ENCODE data around the gene LYAR.

The LYAR gene

DNA sequence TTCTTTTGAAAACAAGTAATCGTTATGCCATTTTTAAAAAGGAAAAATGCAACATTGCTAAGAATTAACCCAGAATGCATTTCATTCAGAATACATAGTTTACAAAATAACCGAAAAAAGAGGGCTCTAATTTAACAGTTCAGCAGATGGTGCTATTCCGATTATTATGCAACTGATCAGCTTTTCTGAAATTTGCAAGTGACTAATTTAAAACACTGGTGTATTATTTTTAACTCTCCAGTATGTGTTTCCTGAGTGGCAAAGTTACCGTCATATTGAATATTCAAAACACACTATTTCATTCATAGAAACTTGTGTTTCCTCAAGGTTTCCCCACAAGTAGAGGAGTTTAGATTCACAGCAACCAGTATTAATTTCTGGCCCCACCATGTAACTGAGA lies 21.2 kb upstream of the LYAR start:
- TF ChIP-seq, protein P1, sequence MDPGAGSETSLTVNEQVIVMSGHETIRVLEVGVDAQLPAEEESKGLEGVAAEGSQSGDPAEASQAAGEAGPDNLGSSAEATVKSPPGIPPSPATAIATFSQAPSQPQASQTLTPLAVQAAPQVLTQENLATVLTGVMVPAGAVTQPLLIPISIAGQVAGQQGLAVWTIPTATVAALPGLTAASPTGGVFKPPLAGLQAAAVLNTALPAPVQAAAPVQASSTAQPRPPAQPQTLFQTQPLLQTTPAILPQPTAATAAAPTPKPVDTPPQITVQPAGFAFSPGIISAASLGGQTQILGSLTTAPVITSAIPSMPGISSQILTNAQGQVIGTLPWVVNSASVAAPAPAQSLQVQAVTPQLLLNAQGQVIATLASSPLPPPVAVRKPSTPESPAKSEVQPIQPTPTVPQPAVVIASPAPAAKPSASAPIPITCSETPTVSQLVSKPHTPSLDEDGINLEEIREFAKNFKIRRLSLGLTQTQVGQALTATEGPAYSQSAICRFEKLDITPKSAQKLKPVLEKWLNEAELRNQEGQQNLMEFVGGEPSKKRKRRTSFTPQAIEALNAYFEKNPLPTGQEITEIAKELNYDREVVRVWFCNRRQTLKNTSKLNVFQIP (CRISPR knock-in tag; IDR thresholded peaks at IDR 0.05; ENCODE audit: borderline replicate concordance, low read depth): no peak
- TF ChIP-seq, protein P2, sequence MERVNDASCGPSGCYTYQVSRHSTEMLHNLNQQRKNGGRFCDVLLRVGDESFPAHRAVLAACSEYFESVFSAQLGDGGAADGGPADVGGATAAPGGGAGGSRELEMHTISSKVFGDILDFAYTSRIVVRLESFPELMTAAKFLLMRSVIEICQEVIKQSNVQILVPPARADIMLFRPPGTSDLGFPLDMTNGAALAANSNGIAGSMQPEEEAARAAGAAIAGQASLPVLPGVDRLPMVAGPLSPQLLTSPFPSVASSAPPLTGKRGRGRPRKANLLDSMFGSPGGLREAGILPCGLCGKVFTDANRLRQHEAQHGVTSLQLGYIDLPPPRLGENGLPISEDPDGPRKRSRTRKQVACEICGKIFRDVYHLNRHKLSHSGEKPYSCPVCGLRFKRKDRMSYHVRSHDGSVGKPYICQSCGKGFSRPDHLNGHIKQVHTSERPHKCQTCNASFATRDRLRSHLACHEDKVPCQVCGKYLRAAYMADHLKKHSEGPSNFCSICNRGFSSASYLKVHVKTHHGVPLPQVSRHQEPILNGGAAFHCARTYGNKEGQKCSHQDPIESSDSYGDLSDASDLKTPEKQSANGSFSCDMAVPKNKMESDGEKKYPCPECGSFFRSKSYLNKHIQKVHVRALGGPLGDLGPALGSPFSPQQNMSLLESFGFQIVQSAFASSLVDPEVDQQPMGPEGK (CRISPR knock-in tag; IDR thresholded peaks at IDR 0.05; ENCODE audit: borderline replicate concordance): no peak
- TF ChIP-seq PPARA (CRISPR knock-in tag; IDR thresholded peaks at IDR 0.05; ENCODE audit: borderline replicate concordance): no peak
- no peak for TF ChIP-seq ZFP3 (CRISPR knock-in tag; IDR thresholded peaks at IDR 0.05)
- no peak for TF ChIP-seq GLIS3 (CRISPR knock-in tag; IDR thresholded peaks at IDR 0.05)
- TF ChIP-seq ZFP30 (CRISPR knock-in tag; IDR thresholded peaks at IDR 0.05): no peak
- no peak for TF ChIP-seq ZNF70 (CRISPR knock-in tag; IDR thresholded peaks at IDR 0.05)
- no peak for TF ChIP-seq TOX (CRISPR knock-in tag; IDR thresholded peaks at IDR 0.05; ENCODE audit: borderline replicate concordance)
- TF ChIP-seq ISL1 (CRISPR knock-in tag; IDR thresholded peaks at IDR 0.05): no peak
- TF ChIP-seq ZC3H10 (CRISPR knock-in tag; IDR thresholded peaks at IDR 0.05): no peak
- TF ChIP-seq, protein P3, sequence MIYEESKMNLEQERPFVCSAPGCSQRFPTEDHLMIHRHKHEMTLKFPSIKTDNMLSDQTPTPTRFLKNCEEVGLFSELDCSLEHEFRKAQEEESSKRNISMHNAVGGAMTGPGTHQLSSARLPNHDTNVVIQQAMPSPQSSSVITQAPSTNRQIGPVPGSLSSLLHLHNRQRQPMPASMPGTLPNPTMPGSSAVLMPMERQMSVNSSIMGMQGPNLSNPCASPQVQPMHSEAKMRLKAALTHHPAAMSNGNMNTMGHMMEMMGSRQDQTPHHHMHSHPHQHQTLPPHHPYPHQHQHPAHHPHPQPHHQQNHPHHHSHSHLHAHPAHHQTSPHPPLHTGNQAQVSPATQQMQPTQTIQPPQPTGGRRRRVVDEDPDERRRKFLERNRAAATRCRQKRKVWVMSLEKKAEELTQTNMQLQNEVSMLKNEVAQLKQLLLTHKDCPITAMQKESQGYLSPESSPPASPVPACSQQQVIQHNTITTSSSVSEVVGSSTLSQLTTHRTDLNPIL (CRISPR knock-in tag; IDR thresholded peaks at IDR 0.05; ENCODE audit: low read depth): no peak
- TF ChIP-seq TCF4 (CRISPR knock-in tag; IDR thresholded peaks at IDR 0.05; ENCODE audit: borderline replicate concordance): no peak
- no peak for TF ChIP-seq CSDC2 (CRISPR knock-in tag; IDR thresholded peaks at IDR 0.05)
- TF ChIP-seq, protein P4, sequence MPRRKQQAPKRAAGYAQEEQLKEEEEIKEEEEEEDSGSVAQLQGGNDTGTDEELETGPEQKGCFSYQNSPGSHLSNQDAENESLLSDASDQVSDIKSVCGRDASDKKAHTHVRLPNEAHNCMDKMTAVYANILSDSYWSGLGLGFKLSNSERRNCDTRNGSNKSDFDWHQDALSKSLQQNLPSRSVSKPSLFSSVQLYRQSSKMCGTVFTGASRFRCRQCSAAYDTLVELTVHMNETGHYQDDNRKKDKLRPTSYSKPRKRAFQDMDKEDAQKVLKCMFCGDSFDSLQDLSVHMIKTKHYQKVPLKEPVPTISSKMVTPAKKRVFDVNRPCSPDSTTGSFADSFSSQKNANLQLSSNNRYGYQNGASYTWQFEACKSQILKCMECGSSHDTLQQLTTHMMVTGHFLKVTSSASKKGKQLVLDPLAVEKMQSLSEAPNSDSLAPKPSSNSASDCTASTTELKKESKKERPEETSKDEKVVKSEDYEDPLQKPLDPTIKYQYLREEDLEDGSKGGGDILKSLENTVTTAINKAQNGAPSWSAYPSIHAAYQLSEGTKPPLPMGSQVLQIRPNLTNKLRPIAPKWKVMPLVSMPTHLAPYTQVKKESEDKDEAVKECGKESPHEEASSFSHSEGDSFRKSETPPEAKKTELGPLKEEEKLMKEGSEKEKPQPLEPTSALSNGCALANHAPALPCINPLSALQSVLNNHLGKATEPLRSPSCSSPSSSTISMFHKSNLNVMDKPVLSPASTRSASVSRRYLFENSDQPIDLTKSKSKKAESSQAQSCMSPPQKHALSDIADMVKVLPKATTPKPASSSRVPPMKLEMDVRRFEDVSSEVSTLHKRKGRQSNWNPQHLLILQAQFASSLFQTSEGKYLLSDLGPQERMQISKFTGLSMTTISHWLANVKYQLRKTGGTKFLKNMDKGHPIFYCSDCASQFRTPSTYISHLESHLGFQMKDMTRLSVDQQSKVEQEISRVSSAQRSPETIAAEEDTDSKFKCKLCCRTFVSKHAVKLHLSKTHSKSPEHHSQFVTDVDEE (CRISPR knock-in tag; IDR thresholded peaks at IDR 0.05): no peak
- TF ChIP-seq, protein P5, sequence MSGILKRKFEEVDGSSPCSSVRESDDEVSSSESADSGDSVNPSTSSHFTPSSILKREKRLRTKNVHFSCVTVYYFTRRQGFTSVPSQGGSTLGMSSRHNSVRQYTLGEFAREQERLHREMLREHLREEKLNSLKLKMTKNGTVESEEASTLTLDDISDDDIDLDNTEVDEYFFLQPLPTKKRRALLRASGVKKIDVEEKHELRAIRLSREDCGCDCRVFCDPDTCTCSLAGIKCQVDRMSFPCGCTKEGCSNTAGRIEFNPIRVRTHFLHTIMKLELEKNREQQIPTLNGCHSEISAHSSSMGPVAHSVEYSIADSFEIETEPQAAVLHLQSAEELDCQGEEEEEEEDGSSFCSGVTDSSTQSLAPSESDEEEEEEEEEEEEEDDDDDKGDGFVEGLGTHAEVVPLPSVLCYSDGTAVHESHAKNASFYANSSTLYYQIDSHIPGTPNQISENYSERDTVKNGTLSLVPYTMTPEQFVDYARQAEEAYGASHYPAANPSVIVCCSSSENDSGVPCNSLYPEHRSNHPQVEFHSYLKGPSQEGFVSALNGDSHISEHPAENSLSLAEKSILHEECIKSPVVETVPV (CRISPR knock-in tag; IDR thresholded peaks at IDR 0.05): no peak
- no peak for TF ChIP-seq BACH2 (CRISPR knock-in tag; IDR thresholded peaks at IDR 0.05; ENCODE audit: borderline replicate concordance)

DNA sequence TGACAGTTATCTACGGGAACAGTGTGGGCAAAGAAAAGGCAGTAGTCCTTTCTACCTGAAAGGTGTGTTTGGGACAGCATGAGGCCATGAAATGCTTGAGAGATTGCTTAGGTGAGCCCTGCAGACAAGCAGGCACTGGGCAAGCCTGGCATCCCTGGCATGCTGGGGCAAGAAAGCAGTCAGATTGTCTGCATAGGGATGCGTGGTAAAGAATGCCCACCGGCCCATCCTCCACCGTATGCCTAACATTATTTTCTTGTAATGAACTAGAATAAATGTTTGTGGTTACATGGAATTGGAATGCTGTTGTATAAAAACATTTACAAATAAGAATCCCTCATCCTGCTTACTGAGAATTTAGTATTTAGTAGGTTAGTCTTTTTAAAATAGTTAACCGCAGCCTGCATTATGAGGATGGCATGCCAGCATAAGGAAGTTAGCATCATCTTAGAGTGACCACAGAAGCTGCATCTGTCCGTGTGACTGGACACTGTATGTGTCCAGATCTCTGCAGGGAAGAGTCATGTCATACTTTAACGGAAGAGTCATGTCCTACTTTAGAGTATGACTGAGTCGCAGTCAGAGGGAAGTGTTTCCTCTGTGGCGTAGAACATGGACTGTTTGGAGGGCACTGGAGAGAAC lies 19.0 kb upstream of the LYAR start:
- TF ChIP-seq BACH2 (CRISPR knock-in tag; IDR thresholded peaks at IDR 0.05; ENCODE audit: borderline replicate concordance) (no peak), TCF4 (CRISPR knock-in tag; IDR thresholded peaks at IDR 0.05; ENCODE audit: borderline replicate concordance) (no peak), GLIS3 (CRISPR knock-in tag; IDR thresholded peaks at IDR 0.05) (no peak), PPARA (CRISPR knock-in tag; IDR thresholded peaks at IDR 0.05; ENCODE audit: borderline replicate concordance) (no peak), ESRRG (CRISPR knock-in tag; IDR thresholded peaks at IDR 0.05) (no peak)
- ATAC-seq: peak; percentile 84

More for the DNA sequence above, 21.2 kb upstream of the LYAR start:
- no peak for ATAC-seq

DNA sequence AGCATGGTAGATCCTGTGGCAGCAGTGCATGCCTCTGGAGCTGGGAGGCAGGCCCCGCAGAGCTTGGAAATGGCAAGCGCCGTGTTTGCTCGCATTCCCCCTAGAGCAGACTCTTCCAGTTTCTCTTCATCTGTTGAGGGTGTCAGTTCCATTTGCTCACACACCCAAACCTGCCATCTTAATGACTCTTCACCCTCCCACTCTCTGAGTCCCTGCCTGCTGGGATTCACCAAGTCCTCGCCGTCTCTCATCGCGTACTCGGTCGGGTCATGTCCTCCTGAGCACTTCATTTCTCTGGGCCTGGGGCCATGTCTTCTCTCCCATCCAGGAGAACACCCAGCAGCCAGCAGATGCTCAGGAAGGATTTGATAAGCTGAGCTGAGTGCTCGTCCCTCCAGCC lies 17.0 kb upstream of the LYAR start:
- ATAC-seq: no peak
- TF ChIP-seq RARB (CRISPR knock-in tag; IDR thresholded peaks at IDR 0.05) (no peak), SNAI2 (CRISPR knock-in tag; IDR thresholded peaks at IDR 0.05) (no peak), ZNF70 (CRISPR knock-in tag; IDR thresholded peaks at IDR 0.05) (no peak), ZFP3 (CRISPR knock-in tag; IDR thresholded peaks at IDR 0.05) (no peak)

DNA sequence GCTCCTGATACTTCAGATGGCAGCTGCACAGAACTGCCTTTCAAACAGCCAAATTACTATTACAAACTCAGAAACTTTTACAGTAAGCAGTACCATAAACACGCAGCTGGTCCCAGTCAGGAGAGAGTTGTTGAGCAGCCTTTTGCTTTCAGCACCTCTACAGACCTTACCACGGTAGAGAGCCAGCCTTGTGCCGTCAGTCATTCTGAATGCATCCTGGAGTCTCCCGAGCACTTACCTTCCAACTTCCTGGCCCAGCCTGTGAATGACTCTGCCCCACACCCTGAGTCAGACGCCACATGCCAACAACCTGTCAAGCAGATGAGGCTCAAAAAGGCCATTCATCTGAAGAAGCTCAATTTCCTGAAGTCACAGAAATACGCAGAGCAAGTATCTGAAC lies 12.5 kb upstream of the LYAR start:
- no peak for ATAC-seq
- TF ChIP-seq, protein P2 (CRISPR knock-in tag; IDR thresholded peaks at IDR 0.05; ENCODE audit: borderline replicate concordance): no peak
- TF ChIP-seq, protein P4 (CRISPR knock-in tag; IDR thresholded peaks at IDR 0.05): no peak
- TF ChIP-seq ARNTL (CRISPR knock-in tag; IDR thresholded peaks at IDR 0.05; ENCODE audit: borderline replicate concordance, low read depth) (no peak), OSR1 (CRISPR knock-in tag; IDR thresholded peaks at IDR 0.05) (no peak), ZFP30 (CRISPR knock-in tag; IDR thresholded peaks at IDR 0.05) (no peak), TCF4 (CRISPR knock-in tag; IDR thresholded peaks at IDR 0.05; ENCODE audit: borderline replicate concordance) (no peak), PPARA (CRISPR knock-in tag; IDR thresholded peaks at IDR 0.05; ENCODE audit: borderline replicate concordance) (no peak), GLIS3 (CRISPR knock-in tag; IDR thresholded peaks at IDR 0.05) (no peak), ISL1 (CRISPR knock-in tag; IDR thresholded peaks at IDR 0.05) (no peak)
